ENCODE measurements around the gene YAE1.

Gene YAE1

DNA sequence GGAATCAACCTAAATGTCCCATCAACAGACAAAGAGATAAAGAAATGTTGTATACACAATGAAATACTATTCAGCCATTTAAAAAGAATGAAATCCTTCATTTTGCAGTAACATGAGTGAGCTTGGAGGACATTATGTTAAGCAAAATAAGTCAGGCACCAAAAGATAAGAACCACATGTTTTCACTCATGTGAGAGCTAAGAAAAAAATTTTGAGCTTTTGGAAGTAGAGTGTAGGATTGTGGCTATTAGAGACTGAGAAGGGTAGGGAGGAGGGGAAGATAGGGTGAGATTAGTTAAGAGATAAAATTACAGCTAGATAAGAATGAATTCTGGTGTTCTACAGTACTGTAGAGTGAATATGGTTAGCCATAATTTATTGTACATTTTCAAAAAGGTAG lies 8.3 kb upstream of the YAE1 start:
- DNase-seq: no peak

- DNase-seq: no peak
Observed at GRCh38 chr7:39560408-39560807, 5.8 kb upstream of the YAE1 start.

DNA sequence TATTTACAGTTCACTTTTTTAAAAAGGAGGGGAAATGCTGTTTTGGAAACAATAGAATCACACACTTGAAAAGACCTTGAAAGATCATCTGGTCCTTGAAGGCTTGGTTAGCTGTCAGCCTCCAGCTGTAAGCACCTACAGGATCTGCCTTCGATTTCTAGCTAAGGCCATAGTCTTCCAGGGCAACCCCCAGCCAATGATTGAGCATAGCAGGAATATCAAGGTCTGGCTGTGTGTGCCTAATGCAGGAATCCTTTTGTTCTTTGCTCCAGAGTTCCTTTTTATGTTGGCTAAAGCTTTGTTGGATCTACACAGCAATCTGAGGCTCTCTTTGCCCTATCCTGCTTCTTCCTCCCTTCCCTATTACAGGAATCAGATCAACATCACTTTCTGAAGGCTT lies 5.2 kb upstream of the YAE1 start:
- no peak for DNase-seq

GRCh38 chr7:39565538-39565937 lies 666 bp upstream of the YAE1 start:
- DNase-seq: no peak

DNA sequence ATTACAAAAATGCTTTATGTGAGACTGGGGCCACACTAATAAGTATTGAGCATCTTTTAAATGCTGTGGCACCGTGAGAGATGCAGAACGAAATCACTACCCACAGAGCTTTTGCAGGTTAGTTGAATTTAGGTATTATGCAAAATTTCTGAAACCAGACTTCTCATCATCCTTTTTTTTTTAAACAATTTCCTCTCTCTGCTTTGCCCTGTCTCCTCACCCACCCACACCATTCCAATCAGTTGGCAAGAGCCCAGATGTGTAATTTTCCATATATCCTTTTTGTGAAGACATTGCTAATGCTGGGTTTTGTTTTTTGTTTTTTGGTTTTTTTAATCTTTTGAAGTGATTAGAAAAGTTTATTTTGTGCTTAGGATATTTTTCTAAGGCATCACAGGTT lies 1.1 kb downstream of the YAE1 start:
- DNase-seq: no peak

GRCh38 chr7:39574673-39575349 lies 8.6 kb downstream of the YAE1 start:
- no peak for DNase-seq

DNA sequence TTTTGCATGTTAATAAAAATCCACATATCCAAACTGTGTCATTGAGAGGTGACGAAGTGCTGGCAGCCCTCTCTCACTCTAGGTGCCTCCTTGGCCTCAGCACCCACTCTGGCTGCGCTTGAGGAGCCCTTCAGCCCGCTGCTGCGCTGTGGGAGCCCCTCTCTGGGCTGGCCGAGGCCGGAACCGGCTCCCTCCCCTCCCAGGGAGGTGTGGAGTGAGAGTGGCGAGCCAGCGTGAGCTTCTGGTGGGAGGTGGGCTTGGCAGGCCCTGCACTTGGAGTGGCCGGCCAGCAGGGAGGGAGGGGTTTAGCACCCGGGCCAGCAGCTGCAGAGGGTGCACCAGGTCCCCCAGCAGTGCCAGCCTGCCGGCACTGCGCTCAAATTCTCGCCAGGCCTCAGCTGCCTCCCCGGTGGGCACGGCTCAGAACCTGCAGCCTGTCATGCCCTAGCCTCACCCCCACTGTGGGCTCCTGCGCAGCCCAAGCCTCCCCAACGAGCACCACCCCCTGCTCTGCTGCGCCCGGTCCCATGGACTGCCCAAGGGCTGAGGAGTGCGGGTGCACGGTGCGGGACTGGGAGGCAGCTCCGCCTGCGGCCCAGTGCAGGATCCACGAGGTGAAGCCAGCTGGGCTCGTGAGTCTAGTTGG lies 11.1 kb downstream of the YAE1 start:
- no peak for DNase-seq

GRCh38 chr7:39580149-39580874 lies 14.1 kb downstream of the YAE1 start:
- DNase-seq: peak; percentile 73

- DNase-seq: no peak
Observed at GRCh38 chr7:39582536-39582935, 16.3 kb downstream of the YAE1 start.

DNA sequence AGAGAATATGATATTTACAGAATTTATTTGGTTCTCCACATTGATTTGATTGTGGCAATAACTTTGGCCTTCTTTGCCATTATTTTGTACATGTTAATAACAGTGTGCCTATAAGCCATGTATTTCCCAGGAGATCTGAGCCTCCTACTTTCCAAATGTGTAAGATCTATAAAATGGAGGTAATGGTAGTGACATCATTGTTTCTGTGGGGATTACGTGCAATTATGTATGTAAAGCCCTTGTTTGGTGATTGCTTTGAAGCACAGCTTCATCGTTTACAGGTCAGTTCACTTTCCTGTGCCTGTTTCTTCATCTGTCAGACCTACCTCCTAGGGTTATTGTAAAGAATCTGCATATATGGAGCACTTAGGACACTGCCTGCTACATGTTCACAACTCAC lies 17.3 kb downstream of the YAE1 start:
- no peak for DNase-seq

GRCh38 chr7:39587393-39587792 lies 21.2 kb downstream of the YAE1 start:
- no peak for DNase-seq

DNA sequence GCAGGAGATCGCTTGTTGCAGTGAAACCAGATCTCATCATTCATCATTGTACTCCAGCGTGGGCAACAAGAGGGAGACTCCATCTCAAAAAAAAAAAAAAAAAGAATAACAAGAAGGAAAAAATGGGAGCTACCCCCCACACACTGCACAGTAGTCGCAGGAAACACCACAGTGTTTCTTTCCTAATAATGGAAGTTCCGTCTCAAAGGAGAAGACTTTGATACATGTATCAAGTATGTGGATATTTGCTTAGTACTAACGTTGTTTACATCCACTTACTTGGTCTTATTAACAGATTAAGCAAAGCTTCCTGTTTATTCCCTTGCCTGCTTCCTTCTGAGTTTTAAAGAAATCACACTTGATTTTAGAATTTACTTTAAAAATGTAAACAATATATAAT lies 22.2 kb downstream of the YAE1 start:
- DNase-seq: no peak

DNA sequence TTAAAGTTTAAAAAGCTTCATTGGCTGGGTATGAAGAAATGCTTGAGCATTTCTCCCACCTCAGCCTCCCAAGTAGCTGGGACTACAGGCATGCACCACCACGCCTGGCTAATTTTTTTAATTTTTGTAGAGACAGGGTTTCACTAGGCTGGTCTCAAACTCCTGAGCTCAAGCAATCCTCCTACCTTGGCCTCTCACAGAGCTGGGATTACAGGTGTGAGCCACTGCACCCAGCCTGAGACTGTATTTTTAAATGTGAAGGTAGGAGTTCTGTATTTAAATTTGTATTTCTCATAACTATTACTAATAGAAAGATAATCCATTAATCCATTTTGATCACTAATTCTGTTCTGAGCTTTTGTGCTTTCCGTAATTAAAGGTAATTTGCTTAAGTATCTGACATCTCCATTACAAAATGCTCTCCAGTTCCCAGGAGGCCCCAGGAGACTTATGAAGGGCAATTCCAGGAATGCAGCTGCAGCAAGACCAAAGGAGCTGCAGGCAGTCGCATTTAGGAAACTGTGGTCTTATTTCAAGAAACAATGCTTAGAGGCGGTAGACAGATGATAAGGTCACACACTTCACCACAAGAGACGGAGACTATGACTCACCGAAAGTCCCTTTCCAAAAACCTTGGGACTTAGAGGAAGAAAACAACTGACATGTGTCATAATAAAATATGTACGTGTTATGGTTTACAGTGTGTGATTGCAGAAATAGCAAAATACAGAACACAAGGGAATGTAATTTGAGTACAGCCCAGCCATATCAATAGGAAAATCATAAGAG lies 23.3 kb downstream of the YAE1 start:
- peak; percentile 54 for DNase-seq

- no peak for DNase-seq
Observed at GRCh38 chr7:39592586-39592985, 26.4 kb downstream of the YAE1 start.

DNA sequence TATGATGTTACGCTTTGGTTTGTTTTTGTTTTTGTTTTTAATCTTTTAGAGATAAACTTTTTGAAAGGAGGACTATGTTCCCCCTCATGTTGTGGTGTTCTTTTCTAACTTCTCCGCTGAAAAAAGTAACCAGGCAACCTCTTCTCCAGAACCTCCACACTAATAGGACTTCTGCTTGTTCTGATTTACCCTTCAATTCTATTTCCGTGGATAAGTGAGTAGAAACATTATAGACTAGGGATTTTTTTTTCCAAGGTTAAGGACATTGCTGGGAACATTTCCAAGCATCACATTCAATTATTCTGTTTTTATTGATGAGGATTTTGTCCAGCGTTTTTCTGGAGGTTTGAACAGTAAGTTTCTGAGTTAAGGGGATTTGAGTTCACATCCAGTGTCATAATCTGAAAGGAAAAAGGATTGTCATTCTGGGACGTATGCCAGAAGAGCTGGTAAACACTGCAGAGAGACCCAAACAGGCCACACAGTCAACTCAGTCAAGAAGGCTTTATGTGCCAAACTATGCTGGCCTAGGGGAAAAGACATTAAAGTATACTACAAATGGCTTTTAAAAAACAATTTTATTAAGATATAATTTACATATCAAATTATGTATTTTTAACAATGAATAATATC lies 28.9 kb downstream of the YAE1 start:
- DNase-seq: no peak

- no peak for DNase-seq
Observed at GRCh38 chr7:39602351-39602750, 36.1 kb downstream of the YAE1 start.

DNA sequence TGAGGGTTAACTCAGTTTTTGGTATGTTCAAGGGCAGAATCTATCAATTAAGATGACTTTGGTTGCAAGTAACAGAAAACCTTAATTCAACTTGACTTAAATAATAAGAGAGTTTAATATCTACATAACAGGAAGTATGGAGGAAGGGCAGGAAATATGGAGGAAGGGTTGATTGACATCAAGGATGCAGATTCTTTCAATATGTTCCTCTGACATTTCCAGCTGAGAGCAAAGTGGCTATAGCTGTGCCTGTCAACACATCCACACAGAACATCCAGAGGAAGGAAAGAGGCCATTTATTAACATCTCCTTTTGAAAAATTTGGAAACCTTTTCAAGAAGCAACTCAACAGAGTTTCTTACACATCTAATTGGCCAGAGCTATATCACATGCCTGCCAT lies 37.7 kb downstream of the YAE1 start:
- no peak for DNase-seq

DNA sequence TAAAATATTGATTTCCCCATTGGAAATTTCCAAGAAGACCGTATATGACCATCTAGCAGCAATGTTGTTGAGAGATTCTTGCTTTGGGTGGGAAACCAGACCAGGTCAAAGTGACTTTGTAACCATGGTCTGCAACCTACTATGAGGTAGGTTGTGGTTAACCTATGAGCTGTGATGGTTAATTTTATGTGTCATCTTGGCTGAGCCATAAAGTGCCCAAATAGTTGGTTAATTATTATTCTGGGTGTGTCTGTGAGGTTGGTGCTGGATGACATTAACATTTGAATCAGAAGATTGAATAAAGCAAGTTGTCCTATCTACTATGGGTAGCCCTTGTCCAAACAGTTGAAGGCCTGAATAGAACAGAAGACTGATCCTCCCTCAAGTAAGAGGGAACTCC lies 38.9 kb downstream of the YAE1 start:
- no peak for DNase-seq

GRCh38 chr7:39606352-39606751 lies 40.1 kb downstream of the YAE1 start:
- no peak for DNase-seq

- DNase-seq: no peak
Observed at GRCh38 chr7:39606941-39607340, 40.7 kb downstream of the YAE1 start.

- no peak for DNase-seq
Observed at GRCh38 chr7:39607865-39608264, 41.7 kb downstream of the YAE1 start.

- DNase-seq: no peak
Observed at GRCh38 chr7:39608278-39608677, 42.1 kb downstream of the YAE1 start.

Measured in activated gamma-delta T cell treated with Interleukin-2 at 50 U/mL for 16 hours (primary cell).